Kidney epithelial cell (primary cell): Measurements from ENCODE around the gene B9D2. TPM values are rescaled to one million over a fixed set of nuclear protein-coding genes. Genes with fewer than 3 reads are reported as not detected.
A peak's percentile ranks its signal among the peaks of the same experiment; 100 is the strongest.

Source experiments
- DNase-seq: peaks from one replicate; pipeline ENCODE4 v3.0.0-alpha.2; 2010; ENCODE audit warnings: low read depth
- H3K27me3 ChIP-seq: 2 replicates; pipeline ENCODE4 v1.6.0; 2011; ENCODE audit warnings: low read length; ENCODE audit not compliant: control insufficient read depth, insufficient read depth
- H3K36me3 ChIP-seq: 2 replicates; pipeline ENCODE4 v1.5.1; 2011; ENCODE audit warnings: low read length; ENCODE audit not compliant: control insufficient read depth, insufficient read depth
- H3K4me3 ChIP-seq: 2 replicates; pipeline ENCODE4 v1.5.1; 2011; ENCODE audit warnings: low read depth, mild to moderate bottlenecking, control low read depth, low read length
- CTCF ChIP-seq: IDR thresholded peaks from 2 replicates; pipeline ENCODE4 v1.5.1; 2011; ENCODE audit warnings: mild to moderate bottlenecking, moderate library complexity, low read length, control low read depth, inconsistent platforms; ENCODE audit not compliant: insufficient read depth, poor library complexity, severe bottlenecking
- total RNA-seq: library from RNA; depleted of rRNA; stranded (reverse); fragments of >200 nt; gene quantifications from 2 replicates; pipeline ENCODE4 v1.2.3, GENCODE V29; 2015

Gene B9D2
- total RNA-seq, 1 donor from 2014 or later, result 5.7 TPM

GRCh38 chr19:41356984-41357739 is 6.8 kb downstream of the B9D2 start:
- no peak for DNase-seq
- TF ChIP-seq CTCF, result no peak
- Histone ChIP-seq H3K27me3 (no peaks in the 10 kb centered on the region), H3K36me3 (no peaks in the 10 kb centered on the region), H3K4me3 (no peak overlapping the region)

GRCh38 chr19:41355802-41356201 is 8.1 kb downstream of the B9D2 start:
- DNase-seq, result no peak
- H3K27me3 ChIP-seq, result no peaks in the 10 kb centered on the region
- TF ChIP-seq CTCF, result no peak
- H3K36me3 ChIP-seq, result no peaks in the 10 kb centered on the region
- H3K4me3 ChIP-seq, result no peak overlapping the region

- Histone ChIP-seq H3K4me3 (no peak overlapping the region), H3K36me3 (no peaks in the 10 kb centered on the region), H3K27me3 (no peaks in the 10 kb centered on the region)
- no peak for DNase-seq
- no peak for TF ChIP-seq CTCF
Measured at GRCh38 chr19:41355035-41355434, 8.9 kb downstream of the B9D2 start.

- no peak for TF ChIP-seq CTCF
- Histone ChIP-seq H3K4me3 (peak overlapping the region; percentile 58), H3K36me3 (no peaks in the 10 kb centered on the region), H3K27me3 (no peaks in the 10 kb centered on the region)
- no peak for DNase-seq
Measured at GRCh38 chr19:41354343-41354953, 9.5 kb downstream of the B9D2 start.

- H3K36me3 ChIP-seq, result no peaks in the 10 kb centered on the region
- DNase-seq, result no peak
- TF ChIP-seq CTCF, result peak; percentile 94
- peak within 1 kb of the TSS; percentile 58 for H3K4me3 ChIP-seq
- H3K27me3 ChIP-seq, result no peaks in the 10 kb centered on the region
Measured at GRCh38 chr19:41353466-41354342, 10.2 kb downstream of the B9D2 start, which contains the start of gene TGFB1. Gene TGFB1, minus strand, starts transcription at chr19:41353922. Its CDS starts 878 bp downstream, at chr19:41353044.
